ENCODE data around the gene SNAPC1.
A peak's percentile ranks its signal among the peaks of the same experiment; 100 is the strongest.
"Not testable (repeated sequence)": the region's sequence is repeated elsewhere in the genome, so short reads cannot be mapped to it uniquely, and the experiment has no call there.

The SNAPC1 gene

DNA sequence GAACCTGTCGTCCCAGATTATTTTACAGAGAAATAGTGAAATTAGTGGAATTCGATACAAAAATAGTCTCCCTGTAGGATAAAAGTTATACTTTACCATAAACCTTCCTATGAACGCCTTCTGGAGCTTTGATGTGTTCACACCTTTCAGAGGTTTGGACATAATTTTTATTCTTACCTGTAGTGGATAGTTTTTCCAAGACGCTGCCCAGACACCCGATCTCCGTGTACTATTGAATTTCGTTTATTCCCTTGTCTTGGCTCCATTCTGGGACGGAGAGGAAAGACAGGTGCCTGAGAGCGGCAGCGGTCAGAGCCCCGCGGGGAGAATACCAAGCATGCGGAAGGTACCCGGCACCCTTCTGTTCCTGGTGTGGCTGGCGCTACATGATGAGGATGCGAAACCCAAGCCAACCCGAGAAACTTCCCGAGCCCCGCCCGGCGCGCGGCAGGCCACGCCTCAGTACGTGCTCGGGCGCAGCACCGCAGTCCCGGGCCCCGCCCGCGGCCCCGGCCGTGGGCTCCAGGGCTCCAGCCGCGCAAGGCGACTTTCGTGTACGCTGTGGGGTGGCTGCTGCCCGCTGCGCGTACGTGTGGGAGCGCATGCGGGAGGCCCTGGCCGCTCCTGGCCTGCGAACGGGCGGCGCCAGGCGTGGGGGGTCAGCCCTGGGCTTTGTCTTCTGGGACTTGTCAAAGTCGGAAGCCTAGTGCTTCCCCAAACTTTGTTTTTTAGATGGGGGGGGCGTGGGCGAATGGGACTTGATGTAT, 11.3 kb upstream of the SNAPC1 start:
- peak; percentile 88 for DNase-seq

DNA sequence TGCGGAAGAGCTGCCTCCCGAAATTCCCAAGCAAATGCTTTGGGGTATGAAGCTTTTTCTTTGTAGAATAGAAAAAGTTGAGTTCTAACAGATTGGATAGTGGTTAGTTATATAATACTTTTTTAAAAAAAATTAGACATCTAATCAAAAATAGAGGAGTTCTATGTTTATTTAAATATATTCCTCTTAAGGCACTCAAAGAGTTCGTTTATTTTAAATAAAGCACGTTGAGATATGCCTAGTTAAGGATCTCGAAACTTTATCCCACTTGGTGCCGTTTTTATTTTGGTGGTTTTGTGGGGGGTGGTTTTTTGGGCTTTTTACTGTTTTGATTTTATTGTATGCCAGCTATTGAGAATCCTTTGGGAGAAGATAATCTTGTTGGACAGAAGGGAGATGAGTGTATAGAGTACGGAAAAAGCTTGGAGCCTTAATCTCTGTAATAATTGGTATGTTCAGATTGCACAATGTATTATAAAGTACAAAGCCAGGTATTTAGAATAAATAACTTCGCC, 10.7 kb upstream of the SNAPC1 start:
- no peak for DNase-seq

DNA sequence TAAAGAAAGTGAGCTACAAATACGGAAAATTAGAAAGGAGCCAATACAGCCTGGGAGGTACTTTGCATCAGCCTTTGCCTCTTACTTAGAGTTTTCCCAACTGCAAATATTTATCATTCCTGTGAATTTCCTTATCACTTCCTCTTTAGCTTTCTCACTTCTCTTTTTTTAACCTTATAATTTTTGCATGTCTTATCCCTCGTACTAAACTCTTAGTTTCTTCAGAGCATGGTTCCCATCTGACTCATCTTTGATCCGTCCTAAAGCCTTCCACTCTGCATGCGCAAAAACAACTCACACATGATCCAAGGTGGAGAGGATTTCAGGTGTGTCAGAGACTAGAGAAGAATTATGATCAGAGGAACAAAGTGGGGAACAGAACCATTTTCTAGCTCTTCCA, 9.6 kb upstream of the SNAPC1 start:
- DNase-seq: no peak

DNA sequence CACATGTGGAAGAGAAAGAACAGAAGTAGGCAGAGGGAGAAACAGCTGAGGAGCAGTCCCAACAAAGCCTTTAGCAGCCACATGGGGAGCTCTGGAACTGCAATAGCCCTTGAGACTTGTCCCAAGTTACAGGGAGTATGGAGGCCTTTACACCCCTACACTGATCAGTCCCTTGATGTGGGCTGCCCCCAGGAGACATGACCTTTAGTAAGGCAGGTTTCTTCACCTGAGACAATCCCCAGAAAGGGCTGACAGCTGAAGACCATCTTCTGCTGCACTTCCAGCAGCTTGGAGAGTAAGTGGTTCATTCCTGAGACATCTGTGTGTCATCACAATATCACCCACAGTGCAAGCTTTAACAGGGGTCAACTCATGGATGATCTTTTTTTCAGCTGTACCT, 8.6 kb upstream of the SNAPC1 start:
- DNase-seq: no peak

DNA sequence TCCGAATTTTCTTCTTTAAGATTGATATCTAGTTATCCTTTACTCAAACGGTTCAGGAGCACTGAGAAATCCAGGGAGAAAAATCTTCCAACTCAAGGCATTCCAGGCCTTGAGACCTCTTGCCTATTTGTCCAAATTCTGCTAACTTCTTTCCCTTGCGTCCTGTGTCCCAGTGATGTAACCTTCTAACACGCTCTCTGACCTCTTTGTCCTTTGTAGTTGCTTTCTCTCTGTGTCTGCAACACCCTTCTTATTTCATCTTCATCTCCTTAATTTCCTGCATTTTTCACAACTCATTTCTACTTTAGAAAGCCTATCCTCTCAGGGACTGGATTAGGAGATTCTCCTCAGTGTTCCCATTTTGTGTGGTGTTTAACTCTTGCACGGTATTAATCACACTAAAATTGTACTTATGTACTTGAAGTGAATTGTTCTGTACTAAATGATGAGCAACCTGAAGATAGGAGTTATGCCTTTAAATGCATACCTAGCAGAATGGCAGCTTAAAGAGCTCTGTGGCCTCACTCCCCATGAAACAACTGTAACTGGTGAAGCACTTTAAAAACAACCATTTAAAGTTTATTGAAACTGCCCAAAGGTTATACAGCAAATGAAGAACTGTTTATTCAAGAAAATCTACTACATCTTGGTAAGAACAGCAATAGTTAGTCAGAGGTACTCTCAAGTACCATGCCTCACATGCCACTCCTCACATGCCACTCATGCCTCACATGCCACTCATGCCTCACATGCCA, 7.4 kb upstream of the SNAPC1 start:
- no peak for DNase-seq

DNA sequence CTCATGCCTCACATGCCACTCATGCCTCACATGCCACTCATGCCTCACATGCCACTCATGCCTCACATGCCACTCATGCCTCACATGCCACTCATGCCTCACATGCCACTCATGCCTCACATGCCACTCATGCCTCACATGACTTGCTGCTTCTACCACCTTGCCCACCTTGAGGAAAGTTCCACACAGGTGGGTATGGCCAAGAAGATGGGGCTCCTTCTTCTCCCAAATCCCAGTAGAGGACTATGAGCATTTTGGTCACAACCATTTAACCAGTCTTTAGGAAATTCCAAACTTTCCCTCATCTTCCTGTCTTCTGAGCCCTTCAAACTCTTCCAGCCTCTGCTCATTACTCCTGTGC, 6.9 kb upstream of the SNAPC1 start:
- DNase-seq: not testable (repeated sequence)

DNA sequence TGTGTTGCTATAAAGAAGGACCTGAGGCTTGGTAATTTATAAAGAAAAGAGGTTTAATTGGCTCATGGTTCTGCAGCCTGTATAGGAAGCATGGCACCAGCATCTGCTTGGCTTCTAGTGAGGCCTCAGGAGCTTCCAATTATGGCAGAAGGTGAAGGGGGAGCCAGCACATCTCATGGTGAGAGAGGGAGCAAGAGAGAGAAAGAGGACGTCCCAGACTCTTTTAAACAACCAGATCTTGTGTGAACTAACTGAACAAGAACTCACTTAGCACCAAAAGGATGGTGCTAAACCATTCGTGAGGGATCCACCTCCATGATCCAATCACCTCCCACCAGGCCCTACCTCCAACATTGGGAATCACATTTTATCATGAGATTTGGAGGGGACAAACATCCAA, 6.1 kb upstream of the SNAPC1 start:
- DNase-seq: no peak

DNA sequence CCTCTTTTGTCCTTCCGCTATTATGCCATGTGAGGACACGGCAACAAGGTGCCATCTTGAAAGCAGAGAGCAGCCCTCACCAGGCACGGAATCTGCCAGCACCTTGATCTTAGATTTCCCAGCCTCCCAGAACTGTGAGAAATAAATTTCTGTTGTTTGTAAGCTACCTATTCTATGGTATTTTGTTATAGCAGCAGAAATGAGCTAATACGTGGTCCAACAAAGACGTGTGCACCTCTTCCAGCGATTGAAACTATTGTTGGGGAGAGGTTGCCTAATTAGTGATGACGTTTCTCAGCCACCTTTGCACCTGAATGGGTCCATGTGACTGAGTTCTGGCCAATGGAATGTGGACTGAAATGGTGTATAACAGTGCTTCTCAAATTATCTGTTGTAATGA, 2.3 kb upstream of the SNAPC1 start:
- DNase-seq: no peak

DNA sequence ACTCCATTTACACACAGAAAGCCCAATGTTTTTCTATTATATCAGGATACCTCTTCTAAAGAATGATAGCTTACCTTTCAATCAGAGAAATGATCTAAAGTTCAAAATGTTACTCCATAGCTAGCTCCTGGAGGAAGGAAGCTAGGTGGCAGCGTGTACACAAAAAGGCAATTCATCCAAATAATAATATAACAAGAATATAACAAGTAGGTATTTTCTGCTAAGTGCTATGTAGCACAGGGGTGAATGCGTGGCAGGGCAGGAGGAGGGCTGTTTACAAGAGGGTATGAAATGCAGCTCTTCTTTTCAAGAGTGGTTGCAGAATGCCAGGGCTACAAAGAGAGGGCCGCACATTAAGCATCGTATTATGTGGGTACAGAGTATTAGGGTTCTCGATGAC, 663 bp upstream of the SNAPC1 start:
- no peak for DNase-seq

DNA sequence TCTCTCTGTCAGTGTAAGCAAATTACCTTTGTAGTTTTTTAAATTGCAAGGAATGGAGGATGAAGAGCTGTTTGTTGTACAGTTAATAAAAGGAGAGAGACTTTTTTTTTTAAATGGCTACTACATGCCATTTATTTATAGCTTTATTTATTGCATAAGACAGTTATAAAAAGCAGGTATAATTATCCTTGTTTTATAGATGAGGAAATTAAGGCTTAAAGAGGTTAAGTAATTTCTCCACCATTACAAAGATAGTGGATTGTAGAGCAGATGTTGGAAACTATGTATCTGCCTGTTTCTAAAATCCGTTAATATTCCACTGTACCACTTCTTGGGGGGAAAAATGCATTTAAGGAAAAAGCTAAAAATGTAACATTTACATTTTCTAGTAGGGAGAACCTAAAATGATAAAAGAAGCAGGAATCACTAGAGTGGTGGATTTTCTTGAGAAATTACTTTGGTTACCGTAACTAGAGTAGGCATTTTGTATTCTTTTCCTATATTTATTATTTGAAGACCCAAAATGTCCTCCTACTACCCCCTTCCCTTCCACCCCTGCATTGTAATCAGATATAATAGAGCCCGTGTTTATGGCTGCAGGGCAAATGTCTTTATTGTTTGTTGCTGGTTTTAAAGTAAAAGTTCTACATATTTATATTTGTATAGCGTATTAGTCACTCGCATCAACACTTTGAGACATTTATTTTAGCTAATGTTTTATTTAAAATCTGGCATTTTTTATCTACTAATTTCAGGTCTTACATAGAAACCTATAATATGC, 2.3 kb downstream of the SNAPC1 start:
- no peak for DNase-seq

DNA sequence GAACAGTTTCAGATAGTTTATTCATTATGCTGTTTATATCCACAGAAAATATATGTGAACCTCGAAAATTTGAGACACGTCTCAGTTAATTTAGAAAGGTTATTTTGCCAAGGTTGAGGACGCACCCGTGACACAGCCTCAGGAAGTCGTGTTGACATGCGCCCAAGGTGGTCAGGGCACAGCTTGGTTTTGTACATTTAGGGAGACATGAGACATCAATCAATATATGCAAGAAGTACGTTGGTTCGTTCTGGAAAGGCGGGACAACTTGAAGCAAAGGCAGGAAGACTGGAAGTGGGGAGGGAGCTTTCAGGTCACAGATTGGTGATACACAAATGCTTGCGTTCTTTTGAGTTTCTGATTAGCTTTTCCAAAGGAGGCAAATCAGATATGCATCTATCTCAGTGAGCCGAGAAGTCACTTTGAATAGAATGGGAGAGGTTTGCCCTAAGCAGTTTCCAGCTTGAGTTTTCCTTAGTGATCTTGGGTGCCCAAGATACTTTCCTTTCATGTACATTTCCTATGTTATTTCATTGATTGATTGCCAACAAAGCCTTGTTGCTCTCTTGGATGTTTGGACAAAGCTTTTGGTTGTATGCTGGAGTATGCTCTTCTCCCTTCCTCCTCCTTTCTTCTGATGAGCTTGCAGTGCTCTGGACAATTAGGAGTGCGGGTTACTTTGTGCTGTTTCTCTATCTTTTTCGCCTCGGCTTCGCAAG, 3.2 kb downstream of the SNAPC1 start:
- DNase-seq: no peak

DNA sequence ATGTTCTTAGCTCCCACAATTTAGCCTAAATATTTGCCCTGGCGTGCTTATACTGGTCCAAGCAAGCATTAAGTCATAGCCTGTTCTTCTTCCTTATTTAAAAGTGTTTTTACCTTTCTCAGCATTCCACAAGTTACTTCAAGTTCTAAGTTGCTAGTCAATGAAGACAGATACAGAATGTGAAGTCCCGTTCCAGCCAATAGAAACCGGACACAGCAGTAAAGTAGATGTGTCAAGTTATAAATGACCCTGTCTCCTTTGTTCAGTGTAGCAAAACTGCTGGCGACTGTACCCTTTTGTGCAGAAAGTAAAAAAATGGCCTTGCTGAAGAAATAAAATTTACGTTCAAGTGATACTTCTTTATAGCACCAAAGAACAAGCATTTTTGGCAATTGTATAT, 3.9 kb downstream of the SNAPC1 start:
- DNase-seq: no peak

DNA sequence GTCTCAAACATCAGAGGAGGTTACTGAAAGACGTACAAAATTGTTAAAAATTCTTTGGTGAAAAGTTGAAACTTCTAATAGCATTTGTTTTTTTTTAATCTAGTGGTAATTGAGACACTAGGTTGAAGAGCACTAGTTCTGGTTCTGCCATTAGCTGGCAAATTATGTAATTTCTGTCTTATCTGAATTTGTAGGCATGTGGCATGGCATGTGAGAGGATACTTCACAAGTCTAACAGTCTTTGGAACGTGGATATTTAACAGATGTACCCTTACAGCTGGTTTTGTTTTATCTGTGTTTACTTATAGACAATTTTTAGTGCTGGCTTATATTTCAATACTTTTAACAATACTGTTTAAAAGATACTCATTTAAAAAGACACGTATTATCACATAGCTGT, 6.0 kb downstream of the SNAPC1 start:
- DNase-seq: no peak

DNA sequence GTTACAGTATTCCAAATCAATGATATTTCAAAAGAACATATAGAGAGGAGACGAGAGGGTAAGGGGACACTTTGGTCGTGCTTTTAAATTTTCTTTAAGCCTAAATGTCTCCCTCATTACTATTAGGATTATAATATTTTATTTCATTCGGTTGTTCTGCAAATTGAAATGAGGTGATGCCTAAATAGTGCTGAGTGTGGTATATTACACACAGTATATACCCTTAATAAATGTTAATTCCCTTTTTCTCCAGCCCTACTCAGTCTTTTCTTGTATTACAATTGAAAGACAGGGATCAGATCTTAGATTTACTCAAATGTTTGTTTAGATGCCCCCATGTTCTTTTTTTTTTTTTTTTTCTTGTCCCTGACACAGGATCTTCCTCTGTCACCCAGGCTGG, 7.7 kb downstream of the SNAPC1 start:
- no peak for DNase-seq

DNA sequence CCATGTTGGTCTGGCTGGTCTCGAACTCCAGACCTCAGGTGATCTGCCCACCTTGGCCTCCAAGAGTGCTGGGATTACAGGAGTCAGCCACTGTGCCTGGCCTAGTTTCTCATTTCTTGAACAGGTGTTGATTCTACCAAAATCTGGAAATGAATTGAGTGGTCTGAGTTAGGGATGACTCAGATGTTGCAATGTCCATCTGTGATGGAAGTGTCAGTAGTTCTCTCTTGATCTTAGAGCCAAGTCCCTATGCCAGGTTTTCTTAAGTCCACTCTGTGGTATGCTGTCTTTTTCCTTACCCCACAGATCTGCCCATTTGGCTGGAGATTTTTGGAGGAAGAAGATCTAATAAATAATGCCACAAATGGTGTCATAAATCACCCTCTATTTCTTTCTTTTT, 12.6 kb downstream of the SNAPC1 start:
- DNase-seq: no peak

DNA sequence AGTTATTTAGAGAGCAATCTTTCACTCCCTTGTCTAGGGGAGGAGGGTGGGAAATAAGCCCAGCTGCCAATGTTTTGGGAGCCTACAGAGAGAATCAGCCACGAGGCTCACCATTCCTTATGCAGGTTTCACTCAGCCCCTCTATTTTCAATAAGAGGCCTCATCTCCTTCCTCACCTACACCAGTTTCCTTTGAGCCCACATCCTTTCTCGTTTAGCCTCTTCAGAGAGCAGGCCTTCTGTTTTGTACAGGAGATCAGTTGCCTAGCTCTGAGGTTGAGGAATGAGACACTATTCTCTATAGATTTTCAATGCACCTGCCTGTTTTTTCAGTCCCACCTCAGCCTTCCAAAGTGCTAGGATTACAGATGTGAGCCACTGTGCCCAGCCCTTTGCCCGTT, 17.9 kb downstream of the SNAPC1 start:
- no peak for DNase-seq

DNA sequence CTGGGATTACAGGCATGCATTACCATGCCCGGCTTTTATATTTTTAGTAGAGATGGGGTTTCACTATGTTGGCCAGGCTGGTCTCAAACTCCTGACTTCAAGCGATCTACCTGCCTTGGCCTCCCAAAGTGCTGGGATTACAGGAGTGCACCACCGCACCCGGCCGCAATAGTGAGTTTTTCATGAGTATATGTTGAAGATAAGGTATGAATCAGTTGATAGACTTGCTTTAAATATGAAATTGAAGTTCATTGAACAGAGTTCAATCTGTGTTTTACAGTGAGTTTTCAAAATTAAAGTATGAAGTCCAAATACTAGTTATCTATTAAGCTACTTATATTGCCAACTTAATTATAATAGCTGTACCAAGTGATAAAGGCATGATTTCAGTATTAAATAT, 35.1 kb downstream of the SNAPC1 start:
- no peak for DNase-seq

DNA sequence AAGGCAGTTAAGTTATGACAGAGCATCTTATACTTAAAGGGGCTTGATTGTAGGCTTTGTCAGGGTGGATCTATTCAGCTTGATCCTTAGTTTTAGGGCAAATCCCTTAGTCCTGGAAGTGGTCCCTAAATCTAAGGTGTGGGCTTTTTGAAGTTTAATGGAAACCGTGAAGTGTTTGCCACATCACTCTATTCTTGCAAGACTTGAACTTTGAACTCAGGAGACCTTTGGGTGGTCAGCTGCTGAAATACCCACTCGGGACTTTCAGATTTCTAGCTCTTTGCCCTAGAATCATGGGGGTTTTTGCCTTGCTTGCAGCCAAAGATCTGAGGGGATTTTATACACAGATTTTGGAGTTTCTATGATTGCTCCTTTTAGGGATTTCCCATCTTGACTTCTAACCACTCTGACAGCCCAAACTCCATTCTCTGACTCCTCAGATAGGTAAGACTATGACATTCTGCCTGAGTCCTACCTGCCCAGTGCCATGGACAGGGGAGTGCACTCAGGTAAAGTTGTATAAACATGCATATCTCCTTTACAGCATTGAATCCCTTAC, 39.9 kb downstream of the SNAPC1 start:
- DNase-seq: no peak

DNA sequence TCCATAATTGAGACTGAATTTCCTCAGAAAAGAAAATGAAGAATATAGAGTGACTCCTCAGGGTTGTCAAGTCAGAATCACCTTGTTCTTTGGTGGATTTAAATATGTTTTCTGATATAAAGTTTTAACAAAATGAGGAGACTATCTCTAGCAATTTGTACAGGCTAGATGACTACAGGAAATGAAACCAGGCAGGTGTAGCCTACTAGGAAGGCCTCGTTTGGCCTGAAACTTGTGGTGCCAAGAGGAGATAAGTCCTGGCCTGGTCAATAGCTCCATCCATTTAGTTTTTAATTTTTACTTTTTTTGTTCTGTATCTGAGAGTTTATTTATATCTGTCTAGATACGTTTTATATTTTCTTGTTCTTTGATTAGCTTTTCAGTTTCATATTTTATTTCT, 41.5 kb downstream of the SNAPC1 start:
- no peak for DNase-seq

DNA sequence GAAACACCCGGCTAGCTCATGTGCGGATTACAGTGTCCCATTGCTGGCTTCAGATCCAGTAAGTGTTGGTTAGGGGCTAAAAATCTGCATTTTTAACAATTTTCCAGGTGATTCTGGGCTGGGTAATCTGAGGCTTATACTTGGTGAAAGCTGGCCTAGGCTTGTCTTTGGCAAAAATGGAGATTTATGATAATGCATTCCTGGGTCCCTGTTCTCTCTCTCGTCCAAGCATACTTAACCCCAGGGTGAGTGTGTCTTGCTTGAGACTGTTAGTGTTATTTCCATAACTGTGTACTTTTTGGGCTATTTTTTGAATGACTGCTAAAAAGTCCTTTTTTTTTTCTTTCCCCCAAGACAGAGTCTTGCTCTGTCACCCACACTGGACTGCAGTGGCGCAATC, 43.2 kb downstream of the SNAPC1 start:
- no peak for DNase-seq

DNA sequence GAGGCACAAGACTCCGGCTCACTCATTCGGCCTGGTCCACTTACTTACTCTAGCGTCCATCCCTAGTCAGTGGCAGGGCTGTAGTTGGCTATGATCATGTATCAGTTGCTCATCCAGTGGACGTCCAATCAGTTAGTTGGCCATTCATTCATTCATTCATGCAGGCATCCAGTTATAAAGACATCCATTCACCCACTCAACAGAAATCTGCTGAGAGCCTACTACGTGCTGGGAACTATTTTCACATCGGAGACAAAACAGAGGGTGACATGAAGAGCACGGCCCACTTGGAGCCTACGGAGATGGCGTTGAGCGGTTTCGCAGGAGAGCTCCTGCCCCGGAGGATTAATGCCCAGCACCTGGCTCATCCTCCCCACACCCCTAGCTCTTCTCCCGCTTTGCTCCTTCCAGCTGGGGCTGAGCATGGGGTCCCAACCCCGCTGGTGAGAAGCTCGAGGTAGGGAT, 49.7 kb downstream of the SNAPC1 start:
- DNase-seq: no peak

DNA sequence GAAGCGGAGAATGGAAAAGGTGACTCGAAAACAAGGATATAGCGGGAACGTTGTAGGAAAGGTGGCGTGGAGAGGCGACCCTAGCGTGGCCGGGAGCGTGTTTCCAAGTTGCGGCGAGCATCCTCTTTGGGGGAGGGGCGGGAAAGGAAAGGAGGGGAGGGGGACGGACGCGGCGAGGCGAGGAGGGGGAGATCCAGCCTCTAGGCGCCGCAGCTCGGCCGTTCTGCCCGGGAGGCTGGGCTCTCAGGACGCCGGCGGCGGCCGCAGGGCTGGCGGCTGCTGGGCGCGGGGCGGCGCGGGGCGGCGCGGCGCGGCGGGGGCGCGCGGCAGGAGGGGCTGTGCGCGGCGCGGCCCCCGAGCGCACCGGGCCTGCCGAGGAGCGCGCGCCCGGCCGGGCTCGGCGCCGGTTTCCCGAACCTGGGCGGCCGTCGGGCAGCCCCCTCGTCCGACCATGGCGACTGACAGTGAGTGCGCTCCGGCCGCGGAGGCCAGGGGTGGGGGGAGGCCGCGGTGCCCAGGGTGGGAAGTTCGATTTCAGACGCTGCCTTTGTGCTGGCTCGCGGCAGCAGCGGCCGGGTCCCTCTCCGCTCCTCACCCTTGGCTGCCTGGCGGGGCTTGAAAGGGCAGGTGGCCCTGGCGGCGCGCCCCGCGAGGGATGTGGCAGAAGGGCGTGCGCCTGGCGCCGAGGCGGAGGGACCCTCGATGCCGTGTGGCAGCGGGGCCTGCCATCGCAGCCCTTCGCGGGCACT, 50.3 kb downstream of the SNAPC1 start, which contains the start of gene SYT16:
Gene SYT16, plus strand, starts transcription at position 357 of the 749 bp plus-strand sequence.
- no peak for DNase-seq

Data from RPMI8226 (cell line).